Measurements from ENCODE around the gene PRAMEF17.
"Not testable (repeated sequence)": the region's sequence is repeated elsewhere in the genome, so short reads cannot be mapped to it uniquely, and the experiment has no call there.

The PRAMEF17 gene

GRCh38 chr1:13407811-13408210, 18.4 kb downstream of the PRAMEF17 start:
- no peak overlapping the region for H3K27ac Mint-ChIP-seq

GRCh38 chr1:13410150-13410549, 20.7 kb downstream of the PRAMEF17 start, which contains the start of gene PRAMEF20:
TSS of gene PRAMEF20 (plus strand) at chr1:13410450. CDS start at chr1:13416355, 5,905 bp downstream.
- H3K9me3 Mint-ChIP-seq; H3K27me3 Mint-ChIP-seq; ATAC-seq (replicated peaks); H3K4me3 Mint-ChIP-seq; H3K4me1 Mint-ChIP-seq (ENCODE audit: low read depth in 2 of 2); DNase-seq; H3K36me3 Mint-ChIP-seq (ENCODE audit: insufficient read depth); H3K27ac Mint-ChIP-seq: not testable (repeated sequence)

More at GRCh38 chr1:13407811-13408210, 18.4 kb downstream of the PRAMEF17 start:
- no peak for ATAC-seq (replicated peaks)
- H3K4me3 Mint-ChIP-seq, result no peak overlapping the region
- H3K4me1 Mint-ChIP-seq (ENCODE audit: low read depth in 2 of 2), result no peaks in the 10 kb centered on the region
- H3K9me3 Mint-ChIP-seq, result no peaks in the 10 kb centered on the region
- H3K36me3 Mint-ChIP-seq (ENCODE audit: insufficient read depth), result no peaks in the 10 kb centered on the region
- no peak for DNase-seq
- H3K27me3 Mint-ChIP-seq, result peaks cover 6 to 17% of the 10 kb centered on the region in 2 donors

GRCh38 chr1:13430495-13430894, 41.1 kb downstream of the PRAMEF17 start:
- H3K9me3 Mint-ChIP-seq, result peaks cover 0 to 2% of the 10 kb centered on the region in 2 donors
- peaks cover 16 to 30% of the 10 kb centered on the region in 2 donors for H3K27me3 Mint-ChIP-seq
- H3K27ac Mint-ChIP-seq, result no peak overlapping the region
- no peaks in the 10 kb centered on the region for H3K36me3 Mint-ChIP-seq (ENCODE audit: insufficient read depth)
- no peak overlapping the region for H3K4me3 Mint-ChIP-seq
- ATAC-seq (replicated peaks) (no peak), DNase-seq (no peak)
- H3K4me1 Mint-ChIP-seq (ENCODE audit: low read depth in 2 of 2), result no peaks in the 10 kb centered on the region

GRCh38 chr1:13432251-13432650, 42.8 kb downstream of the PRAMEF17 start:
- Mint-ChIP-seq H3K27me3 (peaks cover 16 to 42% of the 10 kb centered on the region in 2 donors), H3K9me3 (peaks cover 0 to 2% of the 10 kb centered on the region in 2 donors), H3K27ac (no peak overlapping the region), H3K4me1 (ENCODE audit: low read depth in 2 of 2) (no peaks in the 10 kb centered on the region), H3K36me3 (ENCODE audit: insufficient read depth) (no peaks in the 10 kb centered on the region), H3K4me3 (no peak overlapping the region)
- ATAC-seq (replicated peaks), result no peak
- DNase-seq, result no peak

DNA sequence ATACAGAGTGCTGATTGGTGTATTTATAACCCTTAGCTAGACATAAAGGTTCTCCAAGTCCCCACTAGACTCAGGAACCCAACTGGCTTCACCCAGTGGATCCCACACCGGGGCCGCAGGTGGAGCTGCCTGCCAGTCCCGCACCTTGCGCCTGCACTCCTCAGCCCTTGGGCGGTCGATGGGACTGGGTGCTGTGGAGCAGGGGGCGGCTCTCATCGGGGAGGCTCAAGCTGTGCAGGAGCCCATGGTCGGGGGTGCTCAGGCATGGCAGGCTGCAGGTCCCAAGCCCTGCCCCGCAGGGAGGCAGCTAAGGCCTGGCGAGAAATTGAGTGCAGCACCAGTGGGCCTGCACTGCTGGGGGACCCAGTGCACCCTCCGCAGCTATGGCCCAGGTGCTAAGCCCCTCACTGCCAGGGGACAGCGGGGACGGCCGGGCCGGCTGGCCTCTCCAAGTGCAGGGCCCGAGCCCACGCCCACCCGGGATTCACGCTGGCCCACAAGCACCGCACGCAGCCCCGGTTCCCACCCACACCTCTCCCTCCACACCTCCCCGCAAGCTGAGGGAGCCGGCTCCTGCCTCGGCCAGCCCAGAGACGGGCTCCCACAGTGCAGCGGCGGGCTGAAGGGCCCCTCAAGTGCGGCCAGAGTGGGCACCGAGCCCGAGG, 44.4 kb downstream of the PRAMEF17 start:
- not testable (repeated sequence) for H3K4me3 Mint-ChIP-seq; H3K4me1 Mint-ChIP-seq (ENCODE audit: low read depth in 2 of 2); H3K27ac Mint-ChIP-seq; ATAC-seq (replicated peaks); DNase-seq; H3K36me3 Mint-ChIP-seq (ENCODE audit: insufficient read depth); H3K9me3 Mint-ChIP-seq
- H3K27me3 Mint-ChIP-seq, result peaks cover 14 to 38% of the 10 kb centered on the region in 2 donors

DNA sequence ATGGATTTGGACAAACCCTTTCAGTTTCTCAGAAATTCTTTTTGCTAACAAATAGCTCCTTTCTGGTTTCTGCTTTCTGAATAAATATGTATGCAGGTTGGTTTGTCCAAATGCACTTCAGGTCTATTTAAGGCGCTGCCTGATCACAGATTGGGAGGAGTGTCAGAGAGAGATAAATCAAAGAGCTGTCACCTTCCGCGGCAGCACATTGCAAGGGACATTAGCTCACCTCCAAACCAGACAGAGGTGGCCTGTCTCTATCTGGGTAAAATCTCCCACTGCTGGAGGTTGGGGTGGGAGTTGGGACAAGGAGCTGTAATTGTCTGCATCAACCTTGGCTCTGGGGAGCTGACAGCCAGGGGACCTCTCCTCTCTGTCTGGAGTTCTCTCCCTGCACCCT, 46.0 kb downstream of the PRAMEF17 start:
- ATAC-seq (replicated peaks), result no peak
- H3K4me3 Mint-ChIP-seq, result no peak overlapping the region
- H3K27me3 Mint-ChIP-seq, result peaks cover 0 to 27% of the 10 kb centered on the region in 2 donors
- H3K9me3 Mint-ChIP-seq, result peaks cover 0 to 2% of the 10 kb centered on the region in 2 donors
- no peak overlapping the region for H3K27ac Mint-ChIP-seq
- no peak for DNase-seq
- H3K36me3 Mint-ChIP-seq (ENCODE audit: insufficient read depth), result no peaks in the 10 kb centered on the region
- no peaks in the 10 kb centered on the region for H3K4me1 Mint-ChIP-seq (ENCODE audit: low read depth in 2 of 2)

- not testable (repeated sequence) for ATAC-seq (replicated peaks)
Measured at GRCh38 chr1:13439104-13439783, 49.8 kb downstream of the PRAMEF17 start.

More at GRCh38 chr1:13439104-13439783, 49.8 kb downstream of the PRAMEF17 start:
- not testable (repeated sequence) for H3K27ac Mint-ChIP-seq; H3K4me1 Mint-ChIP-seq (ENCODE audit: low read depth in 2 of 2); H3K4me3 Mint-ChIP-seq; H3K36me3 Mint-ChIP-seq (ENCODE audit: insufficient read depth); H3K9me3 Mint-ChIP-seq; DNase-seq
- peaks cover 0 to 19% of the 10 kb centered on the region in 2 donors for H3K27me3 Mint-ChIP-seq
